Endometrial microvascular endothelial cells (primary cell): ENCODE results near the gene CHD5. TPM values are rescaled to one million over a fixed set of nuclear protein-coding genes. Genes with fewer than 3 reads are reported as not detected.

Experiments used
- in situ Hi-C: cut with HindIII; loops from 2 replicates; pipeline ENCODE4 v1.10.0; 2017; ENCODE audit warnings: low sequenced_read_pairs, low pct_unique_long_range_greater_than_20kb; ENCODE audit errors: inconsistent ontology term
- total RNA-seq: library from RNA; depleted of rRNA; stranded (reverse); fragments of >200 nt; gene quantifications from one replicate; pipeline ENCODE4 v1.2.3, GENCODE V29; 2015; ENCODE audit errors: inconsistent ontology term

The CHD5 gene
- total RNA-seq, 1 donor from 2014 or later = not detected

GRCh38 chr1:6178751-6179563, 1.2 kb downstream of the CHD5 start:
- in situ Hi-C loops = no loop called here

DNA sequence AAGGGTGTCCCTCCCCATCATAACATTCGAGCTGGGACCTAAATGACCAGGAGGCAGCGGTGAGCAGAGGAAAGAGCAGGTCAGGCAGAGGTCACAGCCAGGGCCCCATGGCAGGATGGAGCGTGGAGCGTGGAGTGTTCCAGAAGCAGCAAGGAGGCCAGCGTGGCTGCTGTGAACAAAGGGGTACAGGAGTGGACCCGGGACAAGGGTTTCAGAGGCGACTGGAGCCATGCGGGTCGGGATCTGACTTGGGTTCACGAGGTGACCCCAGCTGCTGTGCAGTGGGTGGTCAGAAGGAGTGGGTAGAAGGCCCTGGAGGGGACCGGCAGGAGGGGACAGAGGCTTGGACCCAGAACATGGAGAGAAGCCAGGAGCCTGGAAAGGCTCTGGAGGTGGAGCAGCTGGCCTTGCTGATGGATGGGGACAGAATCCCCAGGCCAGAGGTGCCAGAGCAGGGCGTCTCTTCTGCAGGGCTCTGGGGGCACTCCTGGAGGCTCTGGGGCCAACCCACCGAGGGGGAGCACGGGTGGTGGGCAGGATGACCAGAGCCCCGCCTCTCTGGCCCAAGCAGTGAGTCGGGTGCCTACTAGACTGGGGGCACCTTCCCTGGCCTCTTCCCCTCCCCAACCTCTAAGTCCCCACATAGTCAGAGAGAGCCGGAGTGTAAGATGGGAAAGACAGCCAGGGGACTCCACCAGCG, 2.3 kb downstream of the CHD5 start:
- in situ Hi-C loops = no loop called here

- in situ Hi-C loops = no loop called here
Measured at GRCh38 chr1:6176779-6177178, 3.3 kb downstream of the CHD5 start.

- in situ Hi-C loops = no loop called here
Measured at GRCh38 chr1:6175411-6175828, 4.7 kb downstream of the CHD5 start.

- in situ Hi-C loops = no loop called here
Measured at GRCh38 chr1:6174621-6175410, 5.3 kb downstream of the CHD5 start.

DNA sequence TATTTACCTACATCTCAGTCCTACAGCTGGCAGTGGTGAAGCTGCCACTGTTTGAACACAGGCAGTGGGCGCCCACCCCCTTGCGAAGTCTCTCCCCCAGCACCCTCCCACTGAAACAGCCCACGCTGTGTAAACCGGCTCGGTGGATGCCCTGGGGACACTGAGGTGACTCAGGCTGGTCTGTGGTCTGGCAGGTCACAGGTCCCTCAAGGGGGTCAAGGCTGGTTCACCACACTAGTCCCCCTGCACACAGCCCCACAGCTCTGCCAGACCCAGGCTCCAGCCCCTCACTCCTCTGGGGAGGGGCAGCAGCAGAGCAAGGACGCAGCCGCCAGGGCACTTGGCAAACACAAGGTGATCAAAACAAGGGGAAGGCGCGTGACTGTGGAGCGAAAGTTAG, 7.6 kb downstream of the CHD5 start:
- in situ Hi-C loops = no loop called here

DNA sequence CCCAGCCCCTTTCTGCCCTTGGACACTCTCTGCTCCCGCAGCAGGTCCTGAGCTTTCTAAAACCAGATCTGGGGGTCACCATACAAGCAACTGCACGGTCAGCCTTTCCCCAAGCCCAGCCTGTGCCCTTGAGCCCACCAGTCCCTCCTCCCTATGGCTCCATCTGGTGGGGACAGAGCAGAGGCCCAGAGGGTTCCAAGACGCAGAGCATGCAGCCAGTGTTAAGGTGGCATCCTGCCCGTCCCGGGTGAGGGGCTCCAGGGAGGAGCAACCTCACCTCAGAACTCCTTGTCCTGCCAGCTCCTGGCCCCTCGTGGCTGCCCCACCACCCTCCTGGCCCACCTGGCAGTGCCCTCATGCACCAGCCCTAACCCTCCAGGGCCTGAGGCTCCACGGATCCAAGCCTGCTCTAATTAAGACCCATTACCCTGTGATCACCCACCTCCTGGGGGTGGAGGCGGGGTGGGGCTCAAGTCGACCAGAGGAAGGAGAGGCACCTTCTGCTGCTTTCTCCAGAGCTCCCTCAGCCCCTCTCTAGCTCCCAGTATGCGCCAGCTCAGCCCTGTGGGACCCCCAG, 8.5 kb downstream of the CHD5 start:
- in situ Hi-C loops = no loop called here

GRCh38 chr1:6170742-6171201, 9.3 kb downstream of the CHD5 start:
- in situ Hi-C loops = no loop called here

DNA sequence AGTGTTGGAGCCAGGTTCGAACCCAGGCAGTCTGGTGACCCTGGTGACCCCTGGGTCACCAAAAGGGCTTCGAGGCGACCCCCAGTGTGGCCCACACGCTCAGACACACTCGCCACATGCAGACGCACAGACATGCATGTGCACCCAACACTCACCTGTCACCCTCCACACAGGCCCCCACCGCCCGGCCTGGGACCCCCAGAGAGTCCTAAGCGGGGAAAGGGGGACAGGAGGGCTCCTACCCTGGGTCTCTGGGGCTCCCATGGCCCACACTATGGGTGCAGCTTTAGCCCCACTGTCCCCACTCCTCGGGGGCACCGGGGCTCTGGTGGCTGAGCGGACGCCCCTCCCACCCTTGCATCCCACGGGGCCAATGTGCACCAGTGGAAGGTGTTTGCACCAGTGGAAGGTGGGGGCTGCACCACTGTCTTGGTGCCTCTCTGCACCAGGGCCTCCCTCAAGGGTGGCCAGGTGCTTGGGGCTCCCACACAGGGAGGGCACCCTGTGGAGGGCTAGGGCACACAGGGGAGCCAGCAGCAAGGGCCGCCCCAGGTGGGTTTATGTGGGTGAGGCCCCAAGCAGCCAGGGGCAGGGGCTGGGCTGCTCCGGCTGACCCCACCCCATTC, 9.9 kb downstream of the CHD5 start:
- in situ Hi-C loops = no loop called here

- in situ Hi-C loops = no loop called here
Measured at GRCh38 chr1:6168947-6169586, 11.1 kb downstream of the CHD5 start.

DNA sequence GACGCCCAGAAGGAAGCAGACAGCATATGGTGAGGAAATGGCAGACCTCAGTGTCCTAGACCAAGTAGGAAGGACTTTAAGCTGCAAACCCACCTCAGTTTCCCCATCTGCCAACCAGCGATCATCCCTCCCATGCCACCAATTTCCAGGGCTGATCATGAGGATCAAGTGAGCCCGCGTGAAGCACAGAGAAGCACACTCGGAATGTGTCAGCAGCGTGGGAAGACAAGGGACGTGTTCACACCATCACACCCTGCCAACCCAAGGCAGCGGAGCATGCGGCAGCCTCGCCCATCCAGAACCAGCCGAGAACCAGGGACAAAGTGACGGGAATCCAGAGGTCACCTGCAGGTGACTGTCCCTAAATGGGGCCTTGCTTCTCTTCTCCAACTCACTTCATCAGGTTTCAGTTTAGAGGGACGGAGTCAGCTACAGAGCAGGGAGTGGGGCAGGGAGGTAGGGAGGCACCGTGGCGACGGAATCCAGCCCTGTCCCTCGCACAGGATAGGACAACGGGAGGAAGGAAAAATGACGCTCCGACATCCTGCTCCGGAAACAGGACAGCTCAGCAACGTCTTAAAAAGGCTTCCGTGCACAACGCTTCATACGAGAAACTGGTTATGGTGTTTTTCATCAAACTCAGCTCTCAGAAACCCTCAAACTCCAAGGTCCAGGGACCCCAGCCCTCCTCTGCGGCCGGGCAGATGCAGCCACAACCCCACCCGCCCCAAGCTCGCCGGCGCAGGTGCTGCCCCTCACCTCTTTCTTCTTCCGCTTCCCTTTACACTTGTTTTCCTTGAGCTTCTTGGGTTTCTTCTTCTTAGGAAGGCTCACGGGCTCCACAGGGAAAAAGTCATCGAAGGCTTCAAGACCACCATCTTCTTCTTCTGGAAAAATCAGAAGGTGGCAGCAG, 12.5 kb downstream of the CHD5 start:
- in situ Hi-C loops = no loop called here

- in situ Hi-C loops = no loop called here
Measured at GRCh38 chr1:6166655-6167390, 13.3 kb downstream of the CHD5 start.

DNA sequence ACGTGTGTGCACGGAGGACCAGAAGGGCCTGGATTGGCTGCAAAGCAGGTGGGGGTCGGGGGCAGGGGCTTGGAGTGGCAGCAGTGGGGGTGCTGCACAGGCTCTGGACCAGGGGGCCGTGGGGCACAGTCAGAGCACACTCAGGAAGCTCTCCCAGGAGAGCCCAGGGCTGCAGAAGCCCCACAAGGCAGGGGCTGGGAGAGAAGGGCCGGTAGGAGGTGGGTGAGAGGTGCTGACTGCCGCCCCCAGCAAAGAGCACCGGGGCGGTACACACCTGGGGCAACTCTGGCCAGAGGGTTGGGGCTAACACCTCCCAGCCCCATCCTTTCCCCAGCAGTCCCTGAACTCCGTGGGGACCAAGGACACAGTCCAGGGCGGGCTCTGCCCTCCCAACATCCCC, 13.9 kb downstream of the CHD5 start:
- in situ Hi-C loops = no loop called here

GRCh38 chr1:6165441-6165985, 14.6 kb downstream of the CHD5 start:
- in situ Hi-C loops = no loop called here

DNA sequence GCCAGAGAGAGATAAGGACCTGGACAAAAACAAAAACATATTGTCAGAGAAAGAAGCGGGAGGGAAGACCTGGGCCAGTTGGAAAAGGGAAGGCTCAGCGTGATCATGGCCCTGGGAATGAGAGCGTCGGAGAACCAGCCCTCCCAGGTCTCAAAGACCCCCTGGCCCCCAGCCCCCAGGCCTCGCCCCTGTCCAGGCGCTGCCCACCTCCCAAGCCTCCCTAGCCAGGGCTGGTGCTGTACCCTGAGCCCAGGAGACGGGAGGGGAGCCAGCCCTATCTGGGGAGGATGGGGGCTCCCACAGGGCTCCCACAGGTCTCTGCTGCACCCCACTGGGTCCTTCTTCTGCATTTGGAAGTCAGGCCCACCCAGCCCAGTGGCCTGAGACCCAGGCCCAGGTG, 15.1 kb downstream of the CHD5 start:
- in situ Hi-C loops = no loop called here

- in situ Hi-C loops = no loop called here
Measured at GRCh38 chr1:6163973-6164617, 16.0 kb downstream of the CHD5 start.
